HEK293T (cell line): ENCODE data around the gene LONP2.
"Not testable (repeated sequence)": the region's sequence is repeated elsewhere in the genome, so short reads cannot be mapped to it uniquely, and the experiment has no call there.

Experiments
- CTCF ChIA-PET: fragments of 350-600 bp; formaldehyde crosslinking; extraction: SDS; loops from one replicate; lab custom pipeline; 2021; ENCODE audit warnings: antibody characterized with exemption, inconsistent platforms; lab: Yijun Ruan, JAX
- POLR2A ChIA-PET: fragments of 350-600 bp; formaldehyde crosslinking; extraction: SDS; loops from one replicate; lab custom pipeline; 2020; ENCODE audit warnings: antibody characterized with exemption, inconsistent platforms; lab: Yijun Ruan, JAX
- DNase-seq: peaks from one replicate; pipeline ENCODE4 v3.0.0; 2012; ENCODE audit warnings: mixed read lengths; ENCODE audit errors: extremely low spot score
- ARNT ChIP-seq: fragments of 450-650 bp; IDR thresholded peaks from 2 replicates; pipeline ENCODE4 v1.6.1; 2017; ENCODE audit warnings: mild to moderate bottlenecking
- BHLHE40 ChIP-seq: fragments of 450-650 bp; IDR thresholded peaks from 2 replicates; pipeline ENCODE4 v1.6.1; 2016; ENCODE audit warnings: mild to moderate bottlenecking, moderate library complexity, borderline replicate concordance
- CTBP1 ChIP-seq: fragments of 450-650 bp; IDR thresholded peaks from 2 replicates; pipeline ENCODE4 v1.6.1; 2016; ENCODE audit warnings: borderline replicate concordance
- ELF4 ChIP-seq: fragments of 450-650 bp; IDR thresholded peaks from 2 replicates; pipeline ENCODE4 v1.6.1; 2017; ENCODE audit warnings: antibody characterized with exemption
- FOXA1 ChIP-seq: fragments of 450-650 bp; IDR thresholded peaks from 2 replicates; pipeline ENCODE4 v1.6.1; 2016; ENCODE audit warnings: mild to moderate bottlenecking
- FOXK2 ChIP-seq: fragments of 450-650 bp; IDR thresholded peaks from 2 replicates; pipeline ENCODE4 v1.6.1; 2016; ENCODE audit warnings: mild to moderate bottlenecking
- FOXM1 ChIP-seq: fragments of 450-650 bp; IDR thresholded peaks from 2 replicates; pipeline ENCODE4 v1.6.1; 2017; ENCODE audit warnings: mild to moderate bottlenecking, borderline replicate concordance
- HDGF ChIP-seq: fragments of 450-650 bp; IDR thresholded peaks from 2 replicates; pipeline ENCODE4 v1.6.1; 2017; ENCODE audit warnings: antibody characterized with exemption, borderline replicate concordance
- L3MBTL2 ChIP-seq: fragments of 450-650 bp; conservative IDR thresholded peaks from 2 replicates; pipeline ENCODE4 v1.6.1; 2016; ENCODE audit warnings: mild to moderate bottlenecking
- LEF1 ChIP-seq: fragments of 450-650 bp; IDR thresholded peaks from 2 replicates; pipeline ENCODE4 v1.6.1; 2017; ENCODE audit warnings: mild to moderate bottlenecking, borderline replicate concordance
- NFRKB ChIP-seq: fragments of 450-650 bp; IDR thresholded peaks from 2 replicates; pipeline ENCODE4 v1.6.1; 2016; ENCODE audit warnings: mild to moderate bottlenecking, moderate library complexity
- PKNOX1 ChIP-seq: fragments of 450-650 bp; IDR thresholded peaks from 2 replicates; pipeline ENCODE4 v1.6.1; 2016
- SP1 ChIP-seq: fragments of 450-650 bp; IDR thresholded peaks from 2 replicates; pipeline ENCODE4 v1.6.1; 2017
- SUZ12 ChIP-seq: fragments of 450-650 bp; IDR thresholded peaks from 2 replicates; pipeline ENCODE4 v1.6.1; 2016; ENCODE audit warnings: mild to moderate bottlenecking
- TARDBP ChIP-seq: fragments of 450-650 bp; IDR thresholded peaks from 2 replicates; pipeline ENCODE4 v1.6.1; 2016
- ZNF384 ChIP-seq: fragments of 450-650 bp; IDR thresholded peaks from 2 replicates; pipeline ENCODE4 v1.6.1; 2016

LONP2 gene

GRCh38 chr16:48386559-48387312, 142.6 kb downstream of the LONP2 start:
- POLR2A ChIA-PET = interaction anchor here (1.4 to 1.7 kb wide), 3 partner anchors 10 to 236 kb away, joined by 4 to 6 read pairs (median 5); no protein-coding TSS in a partner anchor
- no peak for DNase-seq
- CTCF ChIA-PET = no interaction called here
- TF ChIP-seq L3MBTL2 (no peak), BHLHE40 (no peak), PKNOX1 (no peak), CTBP1 (no peak), ELF4 (no peak), HDGF (no peak), NFRKB (no peak), FOXM1 (no peak), SP1 (no peak), FOXK2 (no peak), ARNT (no peak), FOXA1 (no peak), ZNF384 (no peak), TARDBP (no peak)

- DNase-seq = no peak
- ChIA-PET CTCF (no interaction called here), POLR2A (no interaction called here)
- TF ChIP-seq PKNOX1 (no peak), FOXA1 (no peak), L3MBTL2 (no peak), BHLHE40 (no peak), FOXM1 (no peak)
Measured at GRCh38 chr16:48392407-48392806, 148.3 kb downstream of the LONP2 start.

- CTCF ChIA-PET = no interaction called here
- POLR2A ChIA-PET = interaction anchor here (0.6 to 0.9 kb wide), 2 partner anchors 29 to 342 kb away, joined by 3 read pairs; no protein-coding TSS in a partner anchor
- TF ChIP-seq PKNOX1 (no peak), FOXA1 (no peak), SUZ12 (no peak), FOXK2 (no peak), L3MBTL2 (no peak), ELF4 (no peak), TARDBP (no peak), HDGF (no peak), FOXM1 (no peak), ARNT (no peak), NFRKB (no peak), LEF1 (no peak), CTBP1 (no peak), BHLHE40 (no peak), SP1 (no peak), ZNF384 (no peak)
- no peak for DNase-seq
Measured at GRCh38 chr16:48393485-48394354, 149.6 kb downstream of the LONP2 start.

- no peak for DNase-seq
- TF ChIP-seq LEF1 = no peak
- TF ChIP-seq PKNOX1 = no peak
- no peak for TF ChIP-seq ARNT
- TF ChIP-seq CTBP1 = no peak
- no peak for TF ChIP-seq NFRKB
- no peak for TF ChIP-seq L3MBTL2
- no peak for TF ChIP-seq ZNF384
- TF ChIP-seq FOXM1 = no peak
- TF ChIP-seq BHLHE40 = no peak
- TF ChIP-seq FOXA1 = no peak
- TF ChIP-seq ELF4 = no peak
- TF ChIP-seq FOXK2 = no peak
- no peak for TF ChIP-seq TARDBP
- TF ChIP-seq SP1 = no peak
- TF ChIP-seq HDGF = no peak
- TF ChIP-seq SUZ12 = no peak
- ChIA-PET POLR2A (interaction anchor here (0.6 to 0.9 kb wide), 2 partner anchors 30 to 342 kb away, joined by 3 read pairs; no protein-coding TSS in a partner anchor), CTCF (no interaction called here)
Measured at GRCh38 chr16:48394355-48394703, 150.2 kb downstream of the LONP2 start.

- ChIA-PET POLR2A (no interaction called here), CTCF (no interaction called here)
- no peak for TF ChIP-seq PKNOX1
- TF ChIP-seq ELF4 = no peak
- no peak for TF ChIP-seq L3MBTL2
- DNase-seq = no peak
Measured at GRCh38 chr16:48395375-48395774, 151.3 kb downstream of the LONP2 start.

GRCh38 chr16:48402547-48402946, 158.4 kb downstream of the LONP2 start:
- CTCF ChIA-PET, DNase-seq, POLR2A ChIA-PET: not testable (repeated sequence)
